Measurements from ENCODE around the gene MICAL3. TPM values are rescaled to one million over a fixed set of nuclear protein-coding genes. Genes with fewer than 3 reads are reported as not detected.

MICAL3 gene
- total RNA-seq, 6 experiments from 2014 or later = 38.6 to 44.1 (median 39.7) TPM

DNA sequence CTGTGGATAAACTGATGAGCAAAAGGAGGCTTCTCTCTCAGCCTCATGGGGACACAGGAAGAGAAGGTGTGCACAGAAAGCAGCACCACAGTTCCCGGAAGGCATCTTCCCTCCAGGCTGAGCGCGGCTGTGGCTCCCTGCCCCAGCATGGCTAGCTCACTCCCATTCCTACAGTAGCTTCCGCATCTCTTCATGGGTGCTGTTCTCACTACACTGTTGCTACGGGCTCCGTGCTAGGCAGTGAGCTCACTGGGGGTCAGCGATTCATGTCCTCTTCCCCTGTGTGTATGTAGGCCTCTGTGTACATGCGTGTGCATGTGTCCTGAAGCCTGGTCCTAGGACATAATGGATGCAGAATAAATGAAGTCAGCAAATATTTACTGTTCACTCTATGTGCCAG, 64.3 kb downstream of the MICAL3 start:
- no peak for DNase-seq
- TF ChIP-seq, protein P1, sequence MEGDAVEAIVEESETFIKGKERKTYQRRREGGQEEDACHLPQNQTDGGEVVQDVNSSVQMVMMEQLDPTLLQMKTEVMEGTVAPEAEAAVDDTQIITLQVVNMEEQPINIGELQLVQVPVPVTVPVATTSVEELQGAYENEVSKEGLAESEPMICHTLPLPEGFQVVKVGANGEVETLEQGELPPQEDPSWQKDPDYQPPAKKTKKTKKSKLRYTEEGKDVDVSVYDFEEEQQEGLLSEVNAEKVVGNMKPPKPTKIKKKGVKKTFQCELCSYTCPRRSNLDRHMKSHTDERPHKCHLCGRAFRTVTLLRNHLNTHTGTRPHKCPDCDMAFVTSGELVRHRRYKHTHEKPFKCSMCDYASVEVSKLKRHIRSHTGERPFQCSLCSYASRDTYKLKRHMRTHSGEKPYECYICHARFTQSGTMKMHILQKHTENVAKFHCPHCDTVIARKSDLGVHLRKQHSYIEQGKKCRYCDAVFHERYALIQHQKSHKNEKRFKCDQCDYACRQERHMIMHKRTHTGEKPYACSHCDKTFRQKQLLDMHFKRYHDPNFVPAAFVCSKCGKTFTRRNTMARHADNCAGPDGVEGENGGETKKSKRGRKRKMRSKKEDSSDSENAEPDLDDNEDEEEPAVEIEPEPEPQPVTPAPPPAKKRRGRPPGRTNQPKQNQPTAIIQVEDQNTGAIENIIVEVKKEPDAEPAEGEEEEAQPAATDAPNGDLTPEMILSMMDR (IDR thresholded peaks at IDR 0.05) = no peak
- Mint-ChIP-seq H3K27me3 (ENCODE audit: insufficient read depth) (peaks cover 3% of the 10 kb centered on the region; the same call in 1 of the 2 replicates), H3K36me3 (ENCODE audit: low read depth) (no peaks in the 10 kb centered on the region), H3K4me3 (no peak overlapping the region), H3K9me3 (no peaks in the 10 kb centered on the region), H3K27ac (no peak overlapping the region), H3K4me1 (ENCODE audit: low read depth) (peaks cover 17% of the 10 kb centered on the region)

DNA sequence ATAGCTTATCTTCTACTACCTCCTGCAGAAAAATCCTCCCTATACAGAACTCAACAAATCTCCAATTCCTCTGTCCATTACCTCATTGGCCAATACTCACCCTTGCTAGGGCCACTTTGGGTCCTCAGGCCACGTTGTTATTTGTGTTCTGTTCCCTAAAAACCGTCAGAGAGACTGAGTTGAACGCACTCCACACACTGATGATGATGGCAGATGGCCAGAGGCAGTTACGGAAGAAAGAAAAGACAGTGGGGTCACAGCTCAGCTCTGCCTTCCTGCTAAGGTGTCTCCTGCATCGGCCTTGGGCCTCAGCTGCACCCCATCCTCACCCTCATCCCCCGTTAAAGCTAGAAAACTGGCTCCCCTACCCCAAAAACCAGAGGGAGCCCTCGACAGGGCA, 66.2 kb downstream of the MICAL3 start:
- Mint-ChIP-seq H3K27ac (no peak overlapping the region), H3K4me1 (ENCODE audit: low read depth) (peaks cover 10% of the 10 kb centered on the region; the same call in 1 of the 2 replicates), H3K27me3 (ENCODE audit: insufficient read depth) (peaks cover 3% of the 10 kb centered on the region; the same call in 1 of the 2 replicates), H3K9me3 (no peaks in the 10 kb centered on the region), H3K36me3 (ENCODE audit: low read depth) (0 out of 2 replicates have a peak, but pooled peaks cover under 1% of the 10 kb centered on the region), H3K4me3 (no peak overlapping the region)
- no peak for DNase-seq
- TF ChIP-seq, protein P1 (IDR thresholded peaks at IDR 0.05) = no peak

DNA sequence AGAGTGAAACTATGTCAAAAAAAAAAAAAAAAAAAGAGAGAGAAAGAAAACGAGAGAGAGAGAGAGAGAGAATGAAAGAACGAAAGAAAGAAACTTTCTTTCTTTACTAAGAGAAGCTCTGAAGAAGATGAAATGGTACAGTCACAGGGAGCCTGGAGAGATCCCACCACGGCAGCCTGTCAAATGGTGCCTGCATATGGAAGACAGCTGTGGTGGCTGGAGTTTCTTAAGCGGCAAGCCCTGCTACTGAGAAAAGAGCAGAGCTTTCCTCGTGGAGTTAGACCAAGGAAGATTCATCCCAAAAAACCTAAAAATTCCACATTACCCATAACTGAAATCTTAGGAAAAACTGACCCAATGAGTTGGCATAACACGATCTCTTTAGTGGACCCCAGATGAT, 66.7 kb downstream of the MICAL3 start:
- Mint-ChIP-seq H3K27me3 (ENCODE audit: insufficient read depth) (peaks cover 3% of the 10 kb centered on the region; the same call in 1 of the 2 replicates), H3K4me1 (ENCODE audit: low read depth) (peaks cover 10% of the 10 kb centered on the region; the same call in 1 of the 2 replicates), H3K9me3 (no peaks in the 10 kb centered on the region), H3K27ac (no peak overlapping the region), H3K36me3 (ENCODE audit: low read depth) (0 out of 2 replicates have a peak, but pooled peaks cover 4% of the 10 kb centered on the region), H3K4me3 (no peak overlapping the region)
- no peak for DNase-seq
- TF ChIP-seq, protein P1 (IDR thresholded peaks at IDR 0.05) = no peak

DNA sequence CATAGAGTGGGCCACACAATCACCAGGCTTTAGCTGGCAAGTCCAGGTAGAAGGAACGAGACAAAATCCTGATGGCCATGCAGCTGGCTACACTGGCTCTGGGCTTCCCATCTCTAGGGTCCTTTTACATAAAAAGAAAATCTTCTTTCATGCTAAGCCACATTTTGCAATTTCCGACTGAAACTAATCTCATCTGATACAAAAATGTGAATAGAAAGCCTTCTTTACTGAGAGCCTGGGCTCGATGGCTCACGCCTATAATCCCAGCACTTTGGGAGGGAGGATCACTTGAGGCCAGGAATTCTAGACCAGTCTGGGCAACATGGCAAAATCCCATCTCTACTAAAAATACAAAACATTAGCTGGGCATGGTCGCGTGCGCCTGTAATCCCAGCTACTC, 67.2 kb downstream of the MICAL3 start:
- Mint-ChIP-seq H3K27me3 (ENCODE audit: insufficient read depth) (peaks cover 3% of the 10 kb centered on the region; the same call in 1 of the 2 replicates), H3K9me3 (no peaks in the 10 kb centered on the region), H3K27ac (no peak overlapping the region), H3K36me3 (ENCODE audit: low read depth) (peaks cover 4% of the 10 kb centered on the region; the same call in 1 of the 2 replicates), H3K4me3 (no peak overlapping the region), H3K4me1 (ENCODE audit: low read depth) (peaks cover 10% of the 10 kb centered on the region; the same call in 1 of the 2 replicates)
- no peak for DNase-seq
- TF ChIP-seq, protein P1 (IDR thresholded peaks at IDR 0.05) = no peak

DNA sequence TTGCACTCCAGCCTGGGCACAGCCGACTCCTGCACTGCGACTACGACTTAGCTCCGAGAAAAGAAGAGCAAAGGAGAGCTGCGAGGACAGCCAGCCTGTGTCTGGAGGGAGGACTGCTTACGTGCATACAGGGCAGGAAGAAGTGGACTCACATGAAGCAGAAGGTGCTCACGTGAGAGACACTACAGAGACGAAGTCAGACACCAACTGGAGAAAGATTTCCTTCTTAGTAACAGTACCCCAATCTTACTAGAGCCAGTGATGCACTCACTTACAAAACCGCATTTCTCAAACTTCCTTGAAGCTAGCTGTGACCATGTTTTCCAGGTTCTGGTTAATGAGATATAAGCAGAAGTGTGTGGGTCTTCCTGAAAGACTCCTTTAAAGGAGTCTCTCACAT, 67.7 kb downstream of the MICAL3 start:
- peaks cover 1% of the 10 kb centered on the region; the same call in 1 of the 2 replicates for H3K27me3 Mint-ChIP-seq (ENCODE audit: insufficient read depth)

More for the DNA sequence above, 67.7 kb downstream of the MICAL3 start:
- TF ChIP-seq, protein P1 (IDR thresholded peaks at IDR 0.05) = no peak
- no peak overlapping the region for H3K4me3 Mint-ChIP-seq
- peaks cover 10% of the 10 kb centered on the region; the same call in 1 of the 2 replicates for H3K4me1 Mint-ChIP-seq (ENCODE audit: low read depth)
- H3K9me3 Mint-ChIP-seq = no peaks in the 10 kb centered on the region
- H3K36me3 Mint-ChIP-seq (ENCODE audit: low read depth) = peaks cover 4% of the 10 kb centered on the region; the same call in 1 of the 2 replicates
- H3K27ac Mint-ChIP-seq = no peak overlapping the region
- DNase-seq = no peak

Data from HFFc6 (cell line).